HG02588 (cell line): ENCODE measurements around the gene PCBD1.

Experiments
- ATAC-seq: cut with Tn5 transposase; IDR thresholded peaks from one replicate; pipeline ENCODE4 v1.9.1; 2021; ENCODE audit warnings: mild to moderate bottlenecking, moderate library complexity; ENCODE audit not compliant: unreplicated experiment

PCBD1 gene

GRCh38 chr10:70918851-70919530 is 30.6 kb upstream of the PCBD1 start:
- no peak for ATAC-seq

GRCh38 chr10:70917635-70918034 is 29.3 kb upstream of the PCBD1 start:
- ATAC-seq = no peak

- ATAC-seq = no peak
Measured at GRCh38 chr10:70917226-70917625, 28.9 kb upstream of the PCBD1 start.

- ATAC-seq = no peak
Measured at GRCh38 chr10:70916241-70916640, 27.9 kb upstream of the PCBD1 start.

GRCh38 chr10:70915806-70916205 is 27.4 kb upstream of the PCBD1 start:
- ATAC-seq = no peak

- ATAC-seq = no peak
Measured at GRCh38 chr10:70915206-70915605, 26.8 kb upstream of the PCBD1 start.

- ATAC-seq = no peak
Measured at GRCh38 chr10:70914316-70914864, 26.0 kb upstream of the PCBD1 start.

- ATAC-seq = no peak
Measured at GRCh38 chr10:70913893-70914240, 25.5 kb upstream of the PCBD1 start.

GRCh38 chr10:70913191-70913892 is 25.0 kb upstream of the PCBD1 start:
- ATAC-seq = no peak

GRCh38 chr10:70912556-70912955 is 24.2 kb upstream of the PCBD1 start:
- ATAC-seq = no peak

GRCh38 chr10:70911386-70911785 is 23.0 kb upstream of the PCBD1 start:
- ATAC-seq = no peak

- ATAC-seq = no peak
Measured at GRCh38 chr10:70910486-70911341, 22.3 kb upstream of the PCBD1 start.

- no peak for ATAC-seq
Measured at GRCh38 chr10:70909326-70909935, 21.1 kb upstream of the PCBD1 start.

- ATAC-seq = no peak
Measured at GRCh38 chr10:70908406-70909296, 20.3 kb upstream of the PCBD1 start.

GRCh38 chr10:70907637-70908405 is 19.5 kb upstream of the PCBD1 start:
- ATAC-seq = no peak

GRCh38 chr10:70906953-70907636 is 18.7 kb upstream of the PCBD1 start:
- no peak for ATAC-seq

GRCh38 chr10:70906031-70906783 is 17.8 kb upstream of the PCBD1 start:
- ATAC-seq = no peak
